ENCODE results near the gene RABL2B. TPM values are rescaled to one million over a fixed set of nuclear protein-coding genes. Genes with fewer than 3 reads are reported as not detected.
"Not testable (repeated sequence)": the region's sequence is repeated elsewhere in the genome, so short reads cannot be mapped to it uniquely, and the experiment has no call there.

RABL2B gene
- total RNA-seq, 2 experiments from 2014 or later = 20.0 to 21.8 TPM

DNA sequence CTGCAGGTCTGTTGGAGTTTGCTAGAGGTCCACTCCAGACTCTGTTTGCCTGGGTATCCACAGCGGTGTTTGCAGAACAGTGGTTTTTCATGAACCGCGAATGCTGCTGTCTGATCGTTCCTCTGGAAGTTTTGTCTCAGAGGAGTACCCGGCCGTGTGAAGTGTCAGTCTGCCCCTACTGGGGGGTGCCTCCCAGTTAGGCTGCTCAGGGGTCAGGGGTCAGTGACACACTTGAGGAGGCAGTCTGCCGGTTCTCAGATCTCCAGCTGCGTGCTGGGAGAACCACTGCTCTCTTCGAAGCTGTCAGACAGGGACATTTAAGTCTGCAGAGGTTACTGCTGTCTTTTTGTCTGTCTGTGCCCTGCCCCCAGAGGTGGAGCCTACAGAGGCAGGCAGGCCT lies 27.0 kb downstream of the RABL2B start:
- intact Hi-C loops (cut with micrococcal nuclease); H3K27me3 Mint-ChIP-seq; DNase-seq; H3K27ac Mint-ChIP-seq; H3K36me3 Mint-ChIP-seq; POLR2A ChIA-PET; H3K9me3 Mint-ChIP-seq: not testable (repeated sequence)
- CTCF ChIA-PET = interaction anchor here (1.1 kb wide), 1 partner anchor 54 kb away, joined by 3 read pairs; no protein-coding TSS in a partner anchor
- Mint-ChIP-seq H3K4me3 (peak overlapping the region; percentile 88), H3K4me1 (ENCODE audit: low read depth) (peaks cover 13% of the 10 kb centered on the region)

DNA sequence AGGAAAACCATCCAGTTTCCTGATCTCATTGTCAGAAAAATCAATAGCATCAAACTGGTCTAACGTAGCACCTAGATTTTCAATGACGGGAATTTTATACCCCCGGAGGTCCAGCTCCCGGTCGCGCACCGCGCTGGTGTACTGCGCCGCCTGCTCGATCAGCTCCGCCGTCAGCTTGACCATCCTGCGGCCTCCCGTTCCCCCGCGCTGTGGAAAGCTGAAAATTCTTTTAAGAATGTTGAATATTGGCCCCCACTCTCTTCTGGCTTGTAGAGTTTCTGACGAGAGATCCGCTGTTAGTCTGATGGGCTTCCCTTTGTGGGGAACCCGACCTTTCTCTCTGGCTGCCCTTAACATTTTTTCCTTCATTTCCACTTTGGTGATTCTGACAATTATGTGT lies 28.2 kb downstream of the RABL2B start:
- CTCF ChIA-PET; POLR2A ChIA-PET; intact Hi-C loops (cut with micrococcal nuclease); H3K9me3 Mint-ChIP-seq; DNase-seq; H3K36me3 Mint-ChIP-seq; H3K27ac Mint-ChIP-seq; H3K27me3 Mint-ChIP-seq: not testable (repeated sequence)
- peaks cover 13% of the 10 kb centered on the region for H3K4me1 Mint-ChIP-seq (ENCODE audit: low read depth)
- peak overlapping the region; percentile 26 for H3K4me3 Mint-ChIP-seq

DNA sequence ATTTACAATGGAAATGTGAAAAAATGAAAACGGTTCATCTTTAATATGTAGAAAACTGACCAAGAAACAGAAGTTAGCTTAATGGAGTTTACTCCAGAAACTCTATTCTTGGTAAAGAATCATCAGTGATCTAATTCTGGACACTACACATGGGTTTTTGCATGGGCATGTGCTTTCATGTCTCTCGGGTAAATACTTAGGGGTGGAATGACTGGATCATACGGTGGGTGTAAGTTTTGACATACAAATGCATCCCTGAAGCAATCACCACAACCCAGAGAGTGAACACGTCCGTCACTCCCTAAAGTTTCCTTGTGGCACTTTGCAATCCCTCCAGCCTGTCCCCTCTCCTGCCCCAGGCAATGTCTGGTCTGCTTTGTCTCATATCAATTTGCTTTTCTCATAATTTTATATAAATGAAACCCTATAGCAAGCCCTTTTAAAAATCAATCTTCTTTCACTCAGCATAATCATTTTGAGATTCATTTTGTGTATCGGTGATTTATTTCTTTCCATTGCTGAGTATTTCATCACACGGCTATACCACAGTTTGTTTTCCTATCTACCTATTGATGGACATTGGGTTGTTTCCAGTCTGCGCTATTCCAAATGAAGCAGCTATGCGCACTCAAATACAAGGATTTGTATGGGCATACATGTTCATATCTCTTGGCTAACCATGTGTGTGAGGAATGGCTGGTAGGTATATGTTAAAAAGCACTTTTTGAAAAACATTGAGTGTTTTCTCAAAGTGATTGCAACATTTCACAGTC lies 33.9 kb downstream of the RABL2B start:
- H3K4me1 Mint-ChIP-seq (ENCODE audit: low read depth); H3K4me3 Mint-ChIP-seq; H3K27me3 Mint-ChIP-seq; POLR2A ChIA-PET; CTCF ChIA-PET; DNase-seq; H3K27ac Mint-ChIP-seq; H3K9me3 Mint-ChIP-seq; intact Hi-C loops (cut with micrococcal nuclease); H3K36me3 Mint-ChIP-seq: not testable (repeated sequence)

DNA sequence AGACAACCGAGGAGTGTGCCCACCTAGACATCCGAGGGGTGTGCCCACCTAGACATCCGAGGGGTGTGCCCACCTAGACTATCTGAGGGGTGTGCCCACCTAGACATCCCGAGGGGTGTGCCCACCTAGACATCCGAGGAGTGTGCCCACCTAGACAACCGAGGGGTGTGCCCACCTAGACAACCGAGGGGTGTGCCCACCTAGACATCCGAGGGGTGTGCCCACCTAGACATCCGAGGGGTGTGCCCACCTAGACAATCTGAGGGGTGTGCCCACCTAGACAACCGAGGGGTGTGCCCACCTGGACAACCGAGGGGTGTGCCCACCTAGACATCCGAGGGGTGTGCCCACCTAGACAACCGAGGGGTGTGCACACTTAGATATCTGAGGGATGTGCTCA lies 34.8 kb downstream of the RABL2B start:
- H3K9me3 Mint-ChIP-seq; intact Hi-C loops (cut with micrococcal nuclease); H3K4me1 Mint-ChIP-seq (ENCODE audit: low read depth); CTCF ChIA-PET; H3K27me3 Mint-ChIP-seq; H3K27ac Mint-ChIP-seq; H3K36me3 Mint-ChIP-seq; DNase-seq; H3K4me3 Mint-ChIP-seq; POLR2A ChIA-PET: not testable (repeated sequence)

DNA sequence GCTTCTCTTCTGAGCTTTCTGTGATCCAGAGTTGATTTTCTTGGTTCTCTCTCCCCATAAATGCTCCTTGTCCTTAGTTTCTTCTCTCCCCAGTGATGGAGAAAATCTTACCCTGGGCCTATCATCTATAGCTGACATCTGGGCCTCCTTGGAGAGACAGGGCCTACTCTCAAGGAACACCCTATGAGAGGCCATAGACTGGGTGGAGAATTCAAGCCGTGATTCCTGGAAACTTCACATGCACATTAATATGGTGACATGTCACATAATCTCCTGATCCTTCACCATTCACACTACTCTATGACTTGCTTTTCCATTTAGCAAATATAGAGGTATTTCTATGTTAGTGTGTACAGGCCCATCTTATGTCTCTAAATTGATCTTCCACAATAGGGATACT lies 35.9 kb downstream of the RABL2B start:
- CTCF ChIA-PET; H3K27ac Mint-ChIP-seq; H3K27me3 Mint-ChIP-seq; H3K36me3 Mint-ChIP-seq; DNase-seq; H3K9me3 Mint-ChIP-seq; intact Hi-C loops (cut with micrococcal nuclease); POLR2A ChIA-PET; H3K4me1 Mint-ChIP-seq (ENCODE audit: low read depth); H3K4me3 Mint-ChIP-seq: not testable (repeated sequence)

DNA sequence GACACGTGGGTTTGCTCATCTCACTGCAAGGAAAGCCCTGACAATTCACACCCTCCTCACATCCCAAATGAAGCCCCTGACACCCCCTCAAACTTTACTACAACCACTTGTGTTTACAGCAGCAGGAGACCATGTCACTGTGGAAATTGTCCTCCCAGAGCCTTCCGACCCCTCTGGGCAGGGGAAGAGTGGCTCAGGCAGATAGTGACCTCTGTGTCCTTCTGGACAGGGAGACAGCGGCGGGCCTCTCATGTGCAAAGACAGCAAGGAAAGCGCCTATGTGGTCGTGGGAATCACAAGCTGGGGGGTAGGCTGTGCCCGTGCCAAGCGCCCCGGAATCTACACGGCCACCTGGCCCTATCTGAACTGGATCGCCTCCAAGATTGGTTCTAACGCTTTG lies 39.0 kb downstream of the RABL2B start:
- H3K27ac Mint-ChIP-seq; CTCF ChIA-PET; H3K27me3 Mint-ChIP-seq; H3K4me1 Mint-ChIP-seq (ENCODE audit: low read depth); H3K36me3 Mint-ChIP-seq; DNase-seq; POLR2A ChIA-PET; H3K9me3 Mint-ChIP-seq; H3K4me3 Mint-ChIP-seq; intact Hi-C loops (cut with micrococcal nuclease): not testable (repeated sequence)

DNA sequence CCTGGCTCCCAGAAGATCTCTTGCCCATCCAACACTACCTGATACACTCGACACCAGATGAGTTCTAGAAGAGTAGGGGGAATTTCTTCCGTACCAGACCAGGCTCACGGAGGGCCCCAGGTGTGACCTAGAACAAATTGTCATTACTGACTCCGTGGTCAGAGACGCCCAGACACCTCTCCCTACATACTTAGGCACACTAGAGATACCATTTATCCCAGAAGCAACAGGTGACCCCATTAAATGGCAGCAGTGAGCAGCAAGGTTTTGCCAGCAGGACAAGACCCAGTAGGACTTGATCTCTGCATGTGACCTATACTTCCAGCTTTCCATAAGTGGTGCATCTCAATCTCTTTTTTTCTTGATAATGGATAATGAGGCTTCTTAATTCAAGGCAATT lies 42.7 kb downstream of the RABL2B start:
- H3K27me3 Mint-ChIP-seq; H3K27ac Mint-ChIP-seq; POLR2A ChIA-PET; CTCF ChIA-PET; H3K9me3 Mint-ChIP-seq; H3K36me3 Mint-ChIP-seq; intact Hi-C loops (cut with micrococcal nuclease); H3K4me1 Mint-ChIP-seq (ENCODE audit: low read depth); H3K4me3 Mint-ChIP-seq: not testable (repeated sequence)
- peak; percentile 2 for DNase-seq

DNA sequence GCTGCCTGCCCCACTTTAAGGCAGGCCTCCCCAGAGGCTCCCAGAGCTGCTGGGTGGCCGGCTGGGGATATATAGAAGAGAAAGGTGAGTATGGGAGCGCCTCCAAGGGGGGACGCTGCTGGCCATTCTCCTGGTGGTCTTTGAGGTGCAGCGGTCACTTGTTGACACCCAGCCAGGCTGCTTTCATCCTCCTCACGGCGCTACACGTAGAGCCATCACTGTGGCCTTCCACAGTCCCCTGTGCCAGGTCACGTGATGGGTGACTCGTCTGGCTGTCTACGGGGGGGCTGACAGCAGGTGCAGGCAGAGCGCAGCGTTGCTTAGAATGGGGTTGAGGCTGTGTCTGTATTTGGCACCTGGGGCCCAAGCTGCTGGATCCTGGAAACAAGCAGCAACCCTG lies 43.5 kb downstream of the RABL2B start:
- intact Hi-C loops (cut with micrococcal nuclease) = no loop called here
- no peaks in the 10 kb centered on the region for H3K4me1 Mint-ChIP-seq (ENCODE audit: low read depth)
- ChIA-PET CTCF (no interaction called here), POLR2A (no interaction called here)
- H3K27ac Mint-ChIP-seq = no peak overlapping the region
- H3K9me3 Mint-ChIP-seq = no peaks in the 10 kb centered on the region
- no peak overlapping the region for H3K4me3 Mint-ChIP-seq
- no peaks in the 10 kb centered on the region for H3K27me3 Mint-ChIP-seq
- peak; percentile 3 for DNase-seq
- H3K36me3 Mint-ChIP-seq = no peaks in the 10 kb centered on the region

DNA sequence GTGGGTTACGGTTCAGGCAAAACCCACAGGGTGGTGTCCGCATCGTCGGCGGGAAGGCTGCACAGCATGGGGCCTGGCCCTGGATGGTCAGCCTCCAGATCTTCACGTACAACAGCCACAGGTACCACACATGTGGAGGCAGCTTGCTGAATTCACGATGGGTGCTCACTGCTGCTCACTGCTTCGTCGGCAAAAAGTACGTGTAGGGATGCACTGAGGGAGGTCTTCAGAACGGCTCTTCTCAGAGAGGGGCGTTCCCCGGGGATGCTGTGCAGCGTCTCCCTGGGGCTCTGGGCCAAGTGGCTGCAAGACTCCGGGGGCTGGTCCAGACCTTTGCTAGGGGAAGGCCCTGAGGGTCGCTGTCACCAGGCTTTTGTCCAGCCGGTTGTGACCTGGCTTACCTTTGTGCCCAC lies 44.2 kb downstream of the RABL2B start:
- Mint-ChIP-seq H3K9me3 (no peaks in the 10 kb centered on the region), H3K4me3 (no peak overlapping the region), H3K27me3 (no peaks in the 10 kb centered on the region), H3K4me1 (ENCODE audit: low read depth) (no peaks in the 10 kb centered on the region), H3K27ac (no peak overlapping the region), H3K36me3 (no peaks in the 10 kb centered on the region)
- POLR2A ChIA-PET = no interaction called here
- peak; percentile 5 for DNase-seq
- CTCF ChIA-PET = no interaction called here
- intact Hi-C loops (cut with micrococcal nuclease) = no loop called here

DNA sequence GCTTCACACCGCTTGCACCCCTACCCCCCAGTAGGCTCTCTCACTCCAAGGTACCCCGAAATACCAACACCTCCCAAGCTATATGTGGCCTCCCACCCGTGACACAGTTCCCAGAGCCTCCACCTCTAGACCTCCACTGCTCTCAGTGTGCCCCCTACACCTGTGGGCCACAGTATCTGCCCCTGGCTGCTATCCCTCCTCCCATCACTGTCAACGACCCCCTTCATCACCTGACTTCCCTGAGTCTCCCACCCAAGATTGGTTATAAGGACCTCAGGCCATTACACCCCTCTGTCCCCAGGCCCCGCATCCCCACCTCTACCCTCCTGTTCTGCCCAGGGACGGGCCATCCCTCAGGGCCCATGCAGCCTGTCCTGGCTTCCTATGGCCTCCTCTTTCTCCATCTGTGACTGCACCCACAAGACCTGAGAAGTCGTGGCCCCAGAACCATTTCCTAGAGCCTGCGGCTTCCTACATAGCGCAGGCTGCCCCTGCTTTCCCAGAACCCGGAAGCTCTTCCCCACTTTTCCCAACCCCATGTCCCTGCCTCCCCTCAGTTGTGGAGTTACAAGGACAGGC lies 44.7 kb downstream of the RABL2B start:
- POLR2A ChIA-PET = no interaction called here
- peak; percentile 4 for DNase-seq
- H3K27ac Mint-ChIP-seq = no peak overlapping the region
- CTCF ChIA-PET = no interaction called here
- no peaks in the 10 kb centered on the region for H3K27me3 Mint-ChIP-seq
- H3K4me1 Mint-ChIP-seq (ENCODE audit: low read depth) = no peaks in the 10 kb centered on the region
- H3K9me3 Mint-ChIP-seq = no peaks in the 10 kb centered on the region
- no peaks in the 10 kb centered on the region for H3K36me3 Mint-ChIP-seq
- H3K4me3 Mint-ChIP-seq = no peak overlapping the region
- intact Hi-C loops (cut with micrococcal nuclease) = no loop called here

DNA sequence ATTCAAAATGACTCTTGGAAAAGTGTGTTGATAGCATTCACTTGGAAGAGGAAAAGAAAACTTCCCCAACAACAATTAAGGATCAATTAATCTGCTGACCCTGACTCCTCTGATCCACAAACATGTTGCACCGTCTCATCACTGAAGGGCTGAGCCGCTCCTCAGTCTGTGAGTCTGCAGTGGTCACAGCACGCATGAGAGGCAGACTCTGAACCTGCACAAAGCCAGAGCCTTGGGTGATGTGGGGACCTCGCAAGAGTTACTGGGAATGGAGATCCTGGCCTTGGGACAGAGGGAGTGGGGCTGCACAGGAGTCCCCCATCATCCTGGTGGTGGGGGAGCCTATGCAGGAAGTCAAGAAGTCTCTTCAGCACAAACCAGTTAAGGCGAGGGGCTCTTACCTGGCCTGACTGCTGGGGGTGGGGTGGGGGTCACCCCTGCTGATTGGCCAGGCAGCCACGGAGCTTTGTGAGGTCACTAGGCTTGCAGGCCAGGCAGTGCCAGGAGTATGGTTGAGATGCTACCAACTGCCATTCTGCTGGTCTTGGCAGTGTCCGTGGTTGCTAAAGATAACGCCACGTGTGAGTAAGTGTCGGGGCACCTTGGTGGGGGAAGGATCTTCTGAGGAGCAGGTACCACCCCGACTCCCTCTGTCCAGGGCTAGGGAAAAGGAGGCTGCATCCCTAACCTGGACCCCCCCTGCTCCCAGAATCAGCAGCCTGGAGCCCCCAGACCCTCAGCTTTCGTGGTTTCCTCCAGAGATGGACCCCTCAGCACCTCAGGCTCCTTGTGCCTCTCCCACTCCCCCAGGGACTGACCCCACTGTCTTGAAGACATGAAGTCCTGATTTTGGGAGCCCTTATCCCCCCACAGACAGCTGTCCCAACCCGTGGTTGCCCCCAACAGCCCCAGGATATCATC lies 45.4 kb downstream of the RABL2B start, which contains the start of gene ACR:
Gene ACR, plus strand, starts transcription at position 477 of the 921 bp plus-strand sequence. Its CDS starts 32 bp downstream, at position 509.
- H3K4me3 Mint-ChIP-seq = no peak within 1 kb of the TSS
- no peaks in the 10 kb centered on the region for H3K4me1 Mint-ChIP-seq (ENCODE audit: low read depth)
- intact Hi-C loops (cut with micrococcal nuclease) = no loop called here
- CTCF ChIA-PET = no interaction called here
- H3K36me3 Mint-ChIP-seq = no peaks in the 10 kb centered on the region
- H3K27ac Mint-ChIP-seq = no peak within 1 kb of the TSS
- POLR2A ChIA-PET = no interaction called here
- H3K27me3 Mint-ChIP-seq = no peaks in the 10 kb centered on the region
- no peaks in the 10 kb centered on the region for H3K9me3 Mint-ChIP-seq
- peak; percentile 4 for DNase-seq

DNA sequence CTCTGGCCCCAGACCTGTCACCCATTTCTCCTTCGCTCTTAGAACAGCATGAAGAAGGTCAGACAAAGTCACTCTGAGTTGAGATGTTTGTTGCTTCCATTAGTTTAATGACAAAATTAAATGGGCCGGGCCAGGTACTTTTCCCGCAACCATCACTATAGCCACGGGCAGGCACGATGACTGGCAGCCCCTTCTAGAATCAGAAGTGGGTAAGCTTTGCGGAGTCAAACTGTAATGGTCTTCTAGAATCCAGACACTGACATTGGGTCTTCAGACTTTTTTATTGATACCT lies 47.8 kb downstream of the RABL2B start:
- ChIA-PET CTCF (interaction anchor here (0.9 kb wide), 1 partner anchor 9 kb away, joined by 3 read pairs; no protein-coding TSS in a partner anchor), POLR2A (no interaction called here)
- Mint-ChIP-seq H3K9me3 (no peaks in the 10 kb centered on the region), H3K36me3 (no peaks in the 10 kb centered on the region), H3K27me3 (no peaks in the 10 kb centered on the region), H3K4me1 (ENCODE audit: low read depth) (peaks cover 3% of the 10 kb centered on the region), H3K4me3 (no peak overlapping the region), H3K27ac (no peak overlapping the region)
- intact Hi-C loops (cut with micrococcal nuclease) = no loop called here
- no peak for DNase-seq

Data from activated CD4-positive, alpha-beta memory T cell treated with anti-CD3 and anti-CD28 coated beads for 36 hours (primary cell).